Fibroblast of lung (primary cell): ENCODE data around the gene APPBP2. TPM values are rescaled to one million over a fixed set of nuclear protein-coding genes. Genes with fewer than 3 reads are reported as not detected.

ENCODE experiments used
- DNase-seq, 2 donors: peaks; one replicate each; pipeline versions ENCODE4 v3.0.0 to v3.0.0-alpha.2; 2010; ENCODE audit warnings: low read depth in 2 of 2
- H2AFZ ChIP-seq: 2 replicates; pipeline ENCODE4 v1.5.1; 2012; ENCODE audit warnings: low read length, control low read depth, inconsistent platforms
- H3K27ac ChIP-seq: 2 replicates; pipeline ENCODE4 v1.5.1; 2011; ENCODE audit warnings: low read length, control low read depth; ENCODE audit not compliant: insufficient read depth
- H3K27me3 ChIP-seq: 2 replicates; pipeline ENCODE4 v1.5.1; 2011; ENCODE audit warnings: mild to moderate bottlenecking, low read length; ENCODE audit not compliant: control insufficient read depth, insufficient read depth
- H3K36me3 ChIP-seq: 2 replicates; pipeline ENCODE4 v1.5.1; 2011; ENCODE audit warnings: low read length; ENCODE audit not compliant: control insufficient read depth, insufficient read depth
- H3K4me1 ChIP-seq: 2 replicates; pipeline ENCODE4 v1.5.1; 2011; ENCODE audit warnings: low read length; ENCODE audit not compliant: control insufficient read depth, insufficient read depth; ENCODE audit errors: extremely low read depth
- H3K4me2 ChIP-seq: 2 replicates; pipeline ENCODE4 v1.5.1; 2011; ENCODE audit warnings: low read length, control low read depth; ENCODE audit not compliant: insufficient read depth; ENCODE audit errors: extremely low read depth
- H3K4me3 ChIP-seq, 4 experiments: fragments of 200-600 bp in 1 of 4; sonication (generic) in 1 of 4; replicated peaks in 1 of 4; 2 replicates each; pipeline ENCODE4 v1.5.1; 2011 to 2016; ENCODE audit warnings: low read length in 4 of 4, low read depth in 3 of 4, mild to moderate bottlenecking in 3 of 4, control low read depth in 2 of 4, inconsistent platforms in 1 of 4, mixed read lengths in 1 of 4; ENCODE audit not compliant: insufficient read depth in 1 of 4; ENCODE audit errors: control extremely low read depth in 1 of 4
- H3K79me2 ChIP-seq: 2 replicates; pipeline ENCODE4 v1.5.1; 2012; ENCODE audit warnings: mild to moderate bottlenecking, low read length, inconsistent platforms; ENCODE audit not compliant: control insufficient read depth, insufficient read depth
- H3K9ac ChIP-seq: 2 replicates; pipeline ENCODE4 v1.5.1; 2011; ENCODE audit warnings: mild to moderate bottlenecking, low read length, control low read depth; ENCODE audit not compliant: insufficient read depth
- H3K9me3 ChIP-seq: 2 replicates; pipeline ENCODE4 v1.5.1; 2012; ENCODE audit warnings: low read depth, low read length; ENCODE audit not compliant: control insufficient read depth, insufficient read depth
- H4K20me1 ChIP-seq: 2 replicates; pipeline ENCODE4 v1.5.1; 2011; ENCODE audit warnings: low read length; ENCODE audit not compliant: control insufficient read depth, insufficient read depth; ENCODE audit errors: extremely low read depth
- EZH2 ChIP-seq: IDR thresholded peaks from 2 replicates; pipeline ENCODE4 v1.5.1; 2012; ENCODE audit warnings: low read length, control low read depth, mild to moderate bottlenecking; ENCODE audit errors: missing control alignments
- polyA plus RNA-seq, 2 donors: library from polyadenylated mRNA; depleted of rRNA in 1 of 2; stranded (reverse) in 1 of 2; unstranded in 1 of 2; fragments of >200 nt; gene quantifications; 2 replicates each; pipeline ENCODE4 v1.2.1, GENCODE V29; 2011 to 2012; ENCODE audit warnings: missing spikeins in 1 of 2
- total RNA-seq: library from RNA; depleted of rRNA; stranded (reverse); fragments of >200 nt; gene quantifications from 2 replicates; pipeline ENCODE4 v1.2.1, GENCODE V29; 2014
- TF ChIP-seq, protein P1 (sequence below), 2 donors: IDR thresholded peaks in 1 of 2; conservative IDR thresholded peaks in 1 of 2; 1 replicate in 1 of 2; 2 replicates in 1 of 2; pipeline ENCODE4 v1.5.1; 2011 to 2012; ENCODE audit warnings: low read length in 2 of 2, control low read depth in 1 of 2, inconsistent platforms in 1 of 2, low read depth in 1 of 2, mild to moderate bottlenecking in 1 of 2

Gene APPBP2
- total and polyA plus RNA-seq, 2 donors (not counting 1 experiment from before 2014, with no cell fraction given), result 45.0 to 58.1 TPM

GRCh38 chr17:60535382-60536279 lies 9.6 kb upstream of the APPBP2 start:
- H3K9ac ChIP-seq, result no peak overlapping the region
- DNase-seq, result peak; percentile 78 to 96
- peaks cover 4% of the 10 kb centered on the region for H3K4me1 ChIP-seq
- no peaks in the 10 kb centered on the region for H3K36me3 ChIP-seq
- no peaks in the 10 kb centered on the region for H3K9me3 ChIP-seq
- no peak for TF ChIP-seq EZH2
- TF ChIP-seq, protein P1, sequence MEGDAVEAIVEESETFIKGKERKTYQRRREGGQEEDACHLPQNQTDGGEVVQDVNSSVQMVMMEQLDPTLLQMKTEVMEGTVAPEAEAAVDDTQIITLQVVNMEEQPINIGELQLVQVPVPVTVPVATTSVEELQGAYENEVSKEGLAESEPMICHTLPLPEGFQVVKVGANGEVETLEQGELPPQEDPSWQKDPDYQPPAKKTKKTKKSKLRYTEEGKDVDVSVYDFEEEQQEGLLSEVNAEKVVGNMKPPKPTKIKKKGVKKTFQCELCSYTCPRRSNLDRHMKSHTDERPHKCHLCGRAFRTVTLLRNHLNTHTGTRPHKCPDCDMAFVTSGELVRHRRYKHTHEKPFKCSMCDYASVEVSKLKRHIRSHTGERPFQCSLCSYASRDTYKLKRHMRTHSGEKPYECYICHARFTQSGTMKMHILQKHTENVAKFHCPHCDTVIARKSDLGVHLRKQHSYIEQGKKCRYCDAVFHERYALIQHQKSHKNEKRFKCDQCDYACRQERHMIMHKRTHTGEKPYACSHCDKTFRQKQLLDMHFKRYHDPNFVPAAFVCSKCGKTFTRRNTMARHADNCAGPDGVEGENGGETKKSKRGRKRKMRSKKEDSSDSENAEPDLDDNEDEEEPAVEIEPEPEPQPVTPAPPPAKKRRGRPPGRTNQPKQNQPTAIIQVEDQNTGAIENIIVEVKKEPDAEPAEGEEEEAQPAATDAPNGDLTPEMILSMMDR (conservative IDR thresholded peaks at IDR 0.05 in 1 of 2, IDR thresholded peaks at IDR 0.05 in 1 of 2; ENCODE audit: low read depth in 1 of 2, low read length in 2 of 2), result no peak
- no peak overlapping the region for H2AFZ ChIP-seq
- H3K27ac ChIP-seq, result no peak overlapping the region
- no peak overlapping the region for H3K4me3 ChIP-seq
- no peak overlapping the region for H3K4me2 ChIP-seq
- H3K27me3 ChIP-seq, result no peaks in the 10 kb centered on the region
- no peaks in the 10 kb centered on the region for H3K79me2 ChIP-seq
- H4K20me1 ChIP-seq, result no peaks in the 10 kb centered on the region

GRCh38 chr17:60534613-60535157 lies 8.6 kb upstream of the APPBP2 start:
- H3K4me1 ChIP-seq, result peaks cover 4% of the 10 kb centered on the region
- DNase-seq, result no peak
- no peaks in the 10 kb centered on the region for H3K79me2 ChIP-seq
- H3K4me3 ChIP-seq, result no peak overlapping the region
- no peaks in the 10 kb centered on the region for H4K20me1 ChIP-seq
- H3K9me3 ChIP-seq, result no peaks in the 10 kb centered on the region
- TF ChIP-seq EZH2, result no peak
- TF ChIP-seq, protein P1 (conservative IDR thresholded peaks at IDR 0.05 in 1 of 2, IDR thresholded peaks at IDR 0.05 in 1 of 2; ENCODE audit: low read depth in 1 of 2, low read length in 2 of 2), result no peak
- H3K9ac ChIP-seq, result no peak overlapping the region
- no peaks in the 10 kb centered on the region for H3K36me3 ChIP-seq
- H3K4me2 ChIP-seq, result no peak overlapping the region
- no peak overlapping the region for H3K27ac ChIP-seq
- no peak overlapping the region for H2AFZ ChIP-seq
- H3K27me3 ChIP-seq, result no peaks in the 10 kb centered on the region

- Histone ChIP-seq H3K79me2 (no peaks in the 10 kb centered on the region), H3K4me2 (no peak overlapping the region), H3K4me1 (peaks cover 4% of the 10 kb centered on the region), H3K27me3 (no peaks in the 10 kb centered on the region), H4K20me1 (no peaks in the 10 kb centered on the region), H3K27ac (no peak overlapping the region), H3K36me3 (no peaks in the 10 kb centered on the region), H2AFZ (no peak overlapping the region), H3K9ac (no peak overlapping the region), H3K4me3 (no peak overlapping the region), H3K9me3 (no peaks in the 10 kb centered on the region)
- peak in 1 of 2 donors; percentile 66 for DNase-seq
- TF ChIP-seq EZH2, result no peak
- TF ChIP-seq, protein P1 (conservative IDR thresholded peaks at IDR 0.05 in 1 of 2, IDR thresholded peaks at IDR 0.05 in 1 of 2; ENCODE audit: low read depth in 1 of 2, low read length in 2 of 2), result no peak
These were observed 8.0 kb upstream of the APPBP2 start for GRCh38 chr17:60534010-60534555.
